GM21515 (cell line): Measurements from ENCODE around the gene LTBP3.
"Not testable (repeated sequence)": the region's sequence is repeated elsewhere in the genome, so short reads cannot be mapped to it uniquely, and the experiment has no call there.

Experiments used
- ATAC-seq: cut with Tn5 transposase; IDR thresholded peaks from one replicate; pipeline ENCODE4 v1.9.1; 2021; ENCODE audit not compliant: unreplicated experiment

LTBP3 gene

DNA sequence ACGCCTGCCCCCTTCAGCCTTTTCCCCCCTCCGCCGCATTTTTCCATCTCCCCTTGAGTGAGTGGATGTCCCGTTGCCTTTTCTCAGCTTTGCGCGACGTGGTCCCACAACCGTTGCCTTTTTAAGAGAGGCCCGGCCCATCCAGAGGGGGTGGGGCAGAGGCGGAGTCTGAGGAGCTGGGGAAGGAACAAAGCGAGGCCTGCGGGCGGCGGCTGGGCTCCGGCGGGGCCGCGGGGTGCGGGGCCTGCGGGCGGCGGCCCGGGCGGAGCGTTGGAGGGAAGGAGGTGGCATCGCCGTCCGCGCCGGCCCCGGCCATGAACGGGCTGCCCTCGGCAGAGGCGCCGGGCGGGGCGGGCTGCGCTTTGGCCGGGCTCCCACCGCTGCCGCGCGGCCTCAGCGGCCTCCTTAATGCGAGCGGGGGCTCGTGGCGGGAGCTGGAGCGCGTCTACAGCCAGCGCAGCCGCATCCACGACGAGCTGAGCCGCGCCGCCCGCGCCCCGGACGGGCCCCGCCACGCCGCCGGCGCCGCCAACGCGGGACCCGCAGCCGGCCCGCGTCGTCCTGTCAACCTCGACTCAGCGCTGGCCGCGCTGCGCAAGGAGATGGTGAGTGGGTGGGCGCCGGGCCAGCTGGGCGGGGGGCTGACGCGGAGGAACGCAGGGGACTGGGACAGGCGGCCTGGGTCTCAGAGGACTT, 14.3 kb upstream of the LTBP3 start, which contains the start of gene FAM89B:
Gene FAM89B, plus strand, starts transcription at position 183 of the 696 bp plus-strand sequence. Its CDS starts 132 bp downstream, at position 315.
- ATAC-seq, result no peak

DNA sequence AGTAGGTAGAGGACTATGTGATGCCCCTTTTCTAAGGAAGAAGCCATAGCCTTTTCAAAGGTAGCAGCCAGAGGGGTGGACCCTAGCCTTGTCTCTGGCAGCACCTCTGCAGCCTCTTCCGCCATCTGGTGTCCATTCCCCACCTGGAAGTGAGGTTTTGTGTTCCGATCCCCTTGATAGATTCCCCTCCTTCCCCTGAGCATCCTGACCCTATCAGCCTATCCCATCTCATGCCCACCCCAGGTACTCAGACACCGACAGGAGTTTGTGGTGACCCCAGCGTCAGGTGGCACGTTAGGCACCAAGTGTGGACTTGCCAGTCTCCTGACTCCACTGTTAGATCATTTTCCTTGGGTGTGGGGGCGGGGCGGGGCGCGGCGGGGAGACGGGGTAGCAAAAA, 13.8 kb upstream of the LTBP3 start:
- no peak for ATAC-seq

DNA sequence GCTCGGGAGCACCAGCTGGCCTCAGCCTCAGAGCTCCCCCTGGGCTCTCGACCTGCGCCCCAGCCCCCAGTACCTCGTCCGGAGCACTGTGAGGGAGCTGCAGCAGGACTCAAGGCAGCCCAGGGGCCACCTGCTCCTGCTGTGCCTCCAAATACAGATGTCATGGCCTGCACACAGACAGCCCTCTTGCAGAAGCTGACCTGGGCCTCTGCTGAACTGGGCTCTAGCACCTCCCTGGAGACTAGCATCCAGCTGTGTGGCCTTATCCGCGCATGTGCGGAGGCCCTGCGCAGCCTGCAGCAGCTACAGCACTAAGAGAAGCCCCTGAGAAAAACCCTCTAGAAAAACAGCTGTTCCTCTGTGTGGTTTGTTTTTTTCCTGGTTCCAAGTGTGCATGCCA, 13.3 kb upstream of the LTBP3 start:
- no peak for ATAC-seq

DNA sequence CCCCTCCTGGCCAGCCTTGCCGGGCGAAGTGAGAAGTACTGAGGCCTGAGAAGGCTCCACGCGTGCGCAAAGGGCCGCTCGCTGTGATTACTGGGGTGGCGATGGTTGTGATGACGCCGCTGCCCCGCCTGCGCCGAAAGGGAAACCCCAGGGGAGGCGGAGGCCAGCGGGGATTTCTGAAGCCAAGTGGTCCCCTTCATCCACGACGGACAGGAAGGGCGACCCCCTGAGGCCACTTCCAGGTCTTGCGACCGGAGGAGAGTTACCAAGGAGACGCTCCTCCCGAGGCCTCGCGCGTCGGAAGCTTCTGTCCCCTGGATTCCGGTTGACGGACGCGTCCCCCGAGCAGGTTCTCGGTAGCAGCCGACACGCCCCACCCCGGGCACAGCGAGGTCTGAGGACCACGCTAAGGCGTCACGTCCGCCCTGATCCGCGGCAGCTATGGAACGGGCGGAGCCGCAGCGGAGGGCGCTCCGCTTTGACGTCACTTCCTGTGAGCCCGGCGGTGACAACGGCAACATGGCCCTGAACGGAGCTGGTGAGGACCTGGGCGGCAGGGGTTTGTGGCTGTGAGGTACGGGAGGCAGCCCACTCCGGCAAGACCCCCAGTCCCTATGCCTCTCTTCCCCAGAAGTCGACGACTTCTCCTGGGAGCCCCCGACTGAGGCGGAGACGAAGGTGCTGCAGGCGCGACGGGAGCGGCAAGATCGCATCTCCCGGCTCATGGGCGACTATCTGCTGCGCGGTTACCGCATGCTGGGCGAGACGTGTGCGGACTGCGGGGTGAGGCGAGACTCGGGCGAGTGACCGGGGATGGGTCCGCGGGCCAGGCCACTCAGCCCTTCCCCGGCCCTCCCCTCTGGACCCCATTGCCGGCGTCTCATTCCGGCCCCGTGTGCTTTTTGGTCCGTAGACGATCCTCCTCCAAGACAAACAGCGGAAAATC, 12.1 kb upstream of the LTBP3 start, which contains the start of gene ZNRD2:
Gene ZNRD2, plus strand, starts transcription at position 505 of the 946 bp plus-strand sequence. Its CDS starts 15 bp downstream, at position 520.
- ATAC-seq, result peak; percentile 56

DNA sequence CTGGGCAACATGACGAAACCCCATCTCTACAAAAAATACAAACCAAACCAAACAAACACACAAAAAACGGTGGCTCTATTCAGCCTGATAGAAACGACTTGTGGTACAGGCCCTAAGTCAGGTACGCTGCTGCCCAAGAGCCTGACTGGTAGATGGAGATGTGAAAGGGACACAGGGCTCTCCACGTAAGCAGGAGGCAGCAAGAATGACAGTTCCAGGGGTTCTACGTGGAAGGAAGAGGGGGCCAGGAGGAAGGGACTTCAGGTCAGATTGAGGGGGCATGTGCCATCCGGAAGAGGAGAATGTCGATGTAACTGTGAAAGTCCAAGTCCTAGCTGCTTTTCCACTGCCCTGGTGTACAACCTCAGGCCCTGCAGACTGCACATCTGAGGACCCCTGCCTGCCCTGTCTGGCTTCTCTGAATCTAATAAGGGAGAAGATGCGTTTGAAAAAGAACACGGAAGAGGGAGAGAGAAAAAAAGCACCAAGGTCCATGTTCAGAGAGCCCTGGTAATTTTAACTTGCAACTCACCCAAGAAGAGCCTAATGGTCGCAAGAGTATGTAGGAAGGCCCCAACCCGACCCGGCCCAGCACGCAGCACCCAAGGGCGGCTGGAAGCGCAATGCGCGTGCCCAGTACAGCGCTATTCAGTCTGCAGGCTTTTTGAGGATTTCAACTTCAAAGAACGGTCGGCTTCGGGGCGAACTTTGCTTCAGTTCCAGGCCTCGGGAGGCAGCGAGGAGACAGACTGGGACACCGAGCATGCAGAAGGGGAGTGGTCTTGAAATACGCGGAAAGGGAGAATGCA, 11.2 kb upstream of the LTBP3 start:
- no peak for ATAC-seq

DNA sequence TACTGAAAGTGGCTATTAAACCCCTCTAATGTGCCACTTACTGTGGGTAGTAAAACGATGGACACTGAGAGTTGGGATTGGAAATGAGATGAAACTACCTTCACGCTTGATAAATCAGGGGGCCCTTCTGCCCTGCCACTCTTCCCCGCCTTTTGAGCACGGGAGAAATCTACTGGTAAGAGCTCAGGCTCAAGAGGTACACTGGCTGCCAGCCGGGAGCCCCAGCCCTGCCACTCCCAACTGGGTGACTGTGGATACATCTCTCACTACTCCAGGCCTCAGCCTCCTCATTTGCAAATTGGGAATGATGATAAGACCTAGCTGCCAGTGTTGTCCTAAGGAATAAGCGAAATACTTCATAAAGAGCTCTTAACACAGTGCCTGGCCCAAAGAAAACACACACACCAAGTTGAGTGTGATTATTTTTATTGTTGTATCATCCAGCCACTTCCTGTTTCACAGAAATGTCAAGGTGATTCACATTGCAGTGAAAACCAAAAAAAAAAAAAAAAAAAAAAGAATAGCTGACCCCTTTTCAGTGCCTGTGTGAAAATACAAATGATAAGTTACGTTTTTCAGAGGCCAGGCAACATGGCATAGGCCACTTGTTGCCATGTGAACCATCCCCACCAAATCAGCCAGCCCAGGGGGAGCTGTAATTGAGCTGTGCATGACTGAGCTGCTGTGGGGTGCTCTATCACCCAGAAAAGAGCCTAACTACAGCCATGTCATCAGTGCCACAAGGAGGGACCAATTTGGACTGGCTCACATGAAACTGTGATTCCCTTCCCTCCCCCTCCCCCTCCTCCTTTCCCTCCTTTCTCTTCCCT, 7.7 kb upstream of the LTBP3 start:
- no peak for ATAC-seq

DNA sequence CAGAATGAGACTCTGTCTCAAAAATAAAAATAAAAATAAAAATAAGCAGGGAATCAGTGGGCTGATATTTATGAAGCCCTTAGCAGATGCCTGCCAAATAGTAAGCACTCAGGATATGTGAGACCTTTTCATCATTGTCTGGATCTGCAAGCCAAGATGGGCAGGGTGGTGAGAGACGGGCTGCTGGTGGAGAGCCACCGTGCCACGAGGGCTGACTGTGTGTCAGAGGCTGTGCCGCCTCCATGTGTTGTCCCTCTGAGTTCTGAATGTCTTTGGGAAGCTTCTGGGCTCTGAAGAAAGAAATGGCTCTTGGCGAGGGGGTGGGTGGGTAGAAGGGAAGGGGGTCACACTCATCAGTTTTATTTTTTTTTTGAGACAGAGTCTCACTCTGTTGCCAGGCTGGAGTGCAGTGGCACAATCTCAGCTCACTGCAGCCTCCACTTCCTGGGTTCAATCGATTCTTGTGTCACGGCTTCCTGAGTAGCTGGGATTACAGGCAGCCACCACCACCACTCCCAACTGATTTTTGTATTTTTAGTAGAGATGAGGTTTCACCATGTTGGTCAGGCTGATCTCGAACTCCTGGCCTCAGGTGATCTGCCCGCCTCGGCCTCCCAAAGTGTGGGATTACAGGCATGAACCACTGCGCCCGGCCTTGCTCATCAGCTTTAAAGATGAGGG, 6.9 kb upstream of the LTBP3 start:
- ATAC-seq, result not testable (repeated sequence)

DNA sequence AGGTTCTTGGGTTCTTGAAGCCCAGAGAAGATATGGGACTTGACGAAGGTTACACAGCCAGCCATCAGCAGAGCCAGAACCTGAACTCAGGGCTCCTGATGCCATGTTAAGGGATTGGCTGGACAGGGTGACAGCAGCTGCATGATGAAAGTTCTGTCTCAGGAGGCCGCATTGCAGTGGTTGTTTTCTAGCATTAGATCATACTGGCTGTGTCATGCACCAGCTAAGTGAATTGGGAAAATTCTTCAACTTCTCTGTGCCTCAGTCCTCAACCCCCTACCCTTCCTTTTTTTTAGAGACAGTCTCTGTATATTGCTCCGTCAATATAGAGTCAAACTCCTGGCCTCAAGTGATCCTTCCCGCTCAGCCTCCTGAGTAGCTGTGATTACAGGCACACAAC, 5.4 kb upstream of the LTBP3 start:
- no peak for ATAC-seq

DNA sequence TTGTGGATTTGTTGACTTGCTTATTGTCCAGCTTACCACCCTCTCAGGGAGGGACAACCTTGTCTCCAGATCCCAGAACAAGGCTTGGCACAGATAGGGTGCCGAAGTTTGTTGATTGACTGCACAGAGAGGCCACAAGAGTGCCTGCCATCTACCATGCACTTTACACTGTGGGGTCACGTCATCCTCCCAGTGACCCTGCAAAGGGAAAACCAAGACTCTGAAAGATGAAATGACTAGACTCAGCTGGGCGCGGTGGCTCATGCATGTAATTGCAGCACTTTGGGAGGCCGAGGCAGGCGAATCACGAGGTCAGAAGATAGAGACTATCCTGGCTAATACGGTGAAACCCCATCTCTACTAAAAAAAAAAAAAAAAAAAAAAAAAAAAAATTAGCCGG, 4.6 kb upstream of the LTBP3 start:
- ATAC-seq, result no peak

DNA sequence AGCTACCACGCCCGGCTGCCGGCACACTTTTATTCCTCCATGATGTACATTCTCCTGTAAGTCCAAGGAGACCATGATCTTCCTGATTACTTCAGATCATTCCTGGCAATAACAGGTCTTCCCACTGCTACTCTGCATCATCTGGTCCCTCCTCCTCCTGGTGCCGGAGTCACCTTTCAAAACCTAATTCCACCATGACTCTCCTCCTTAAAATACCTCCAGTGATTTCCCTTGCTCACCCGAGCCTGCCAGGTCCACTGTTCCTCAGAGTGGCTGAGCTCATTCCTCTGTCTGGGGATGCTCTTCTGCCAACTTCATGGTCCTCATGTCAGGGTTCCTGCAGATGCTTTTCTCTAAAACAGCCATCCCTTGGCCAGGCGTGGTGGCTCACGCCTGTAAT, 3.9 kb upstream of the LTBP3 start:
- ATAC-seq, result no peak

DNA sequence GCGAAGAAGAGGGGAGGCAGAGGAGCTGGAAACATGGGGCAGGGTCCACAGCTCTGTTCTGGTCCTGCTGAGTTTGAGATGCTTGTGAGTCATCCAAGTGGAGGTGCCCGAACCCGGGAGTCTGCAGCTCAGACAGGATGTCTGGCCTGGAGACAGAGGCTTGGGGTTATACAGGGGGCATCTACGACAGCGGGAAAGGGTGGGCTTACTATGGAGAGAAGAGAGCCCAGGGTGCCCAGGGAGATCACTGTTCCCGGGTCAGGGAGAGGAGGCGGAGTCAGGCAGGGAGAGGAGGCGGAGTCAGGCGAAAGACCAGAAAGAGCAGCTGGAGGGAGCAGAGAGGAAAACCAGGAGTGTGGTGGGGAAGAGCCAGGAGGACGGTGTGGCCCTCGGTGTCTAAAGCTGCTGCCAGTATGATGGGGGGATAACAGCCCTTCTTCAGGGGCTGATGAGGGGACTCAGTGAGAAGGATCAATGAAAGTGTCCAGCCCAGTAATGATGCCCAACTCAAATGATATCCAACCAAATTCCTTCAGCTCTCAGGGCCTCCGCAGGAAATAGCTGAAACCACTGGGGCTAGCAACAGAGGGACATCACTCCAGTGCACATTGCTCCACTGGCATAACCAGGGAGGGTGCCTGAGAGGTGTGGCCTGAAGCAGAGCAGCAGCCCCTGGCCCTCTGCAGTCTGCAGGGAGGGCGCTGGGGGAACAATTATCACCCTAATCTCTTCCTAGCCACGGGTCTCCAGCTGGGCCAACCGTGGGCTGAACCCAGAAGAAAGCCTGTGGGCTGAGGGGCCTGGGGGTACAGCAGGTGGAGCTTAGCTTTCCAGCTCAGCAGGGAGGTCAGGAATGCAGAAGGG, 2.6 kb upstream of the LTBP3 start:
- ATAC-seq, result no peak

DNA sequence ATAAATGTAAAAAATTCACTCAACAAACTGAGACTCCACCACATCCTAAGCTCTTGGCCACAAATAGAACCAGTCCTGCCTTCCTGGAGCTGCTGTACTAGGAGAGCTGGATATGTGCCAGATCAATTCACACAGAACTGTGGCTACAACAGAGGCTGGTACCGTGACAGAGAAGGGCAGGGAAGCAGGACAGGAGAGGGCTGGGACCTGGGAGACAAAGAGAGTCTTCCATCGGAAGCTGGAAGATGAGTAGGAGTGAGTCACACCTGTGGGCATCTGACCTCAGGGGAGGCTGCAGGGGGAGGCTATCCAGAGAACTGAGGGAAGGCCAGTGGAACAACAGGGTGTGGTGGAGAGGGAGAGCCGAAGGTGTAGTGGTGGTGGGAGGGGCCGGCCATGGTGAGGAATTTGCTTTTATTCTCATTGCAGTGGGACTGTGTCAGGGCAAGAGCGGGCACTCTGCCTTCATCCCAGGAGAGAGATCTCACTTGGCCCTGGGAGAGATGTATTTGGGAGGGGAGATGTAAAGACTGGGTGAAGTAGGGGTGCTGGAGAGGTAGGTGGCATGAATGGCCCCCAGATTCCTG, 1.9 kb upstream of the LTBP3 start:
- ATAC-seq, result no peak

DNA sequence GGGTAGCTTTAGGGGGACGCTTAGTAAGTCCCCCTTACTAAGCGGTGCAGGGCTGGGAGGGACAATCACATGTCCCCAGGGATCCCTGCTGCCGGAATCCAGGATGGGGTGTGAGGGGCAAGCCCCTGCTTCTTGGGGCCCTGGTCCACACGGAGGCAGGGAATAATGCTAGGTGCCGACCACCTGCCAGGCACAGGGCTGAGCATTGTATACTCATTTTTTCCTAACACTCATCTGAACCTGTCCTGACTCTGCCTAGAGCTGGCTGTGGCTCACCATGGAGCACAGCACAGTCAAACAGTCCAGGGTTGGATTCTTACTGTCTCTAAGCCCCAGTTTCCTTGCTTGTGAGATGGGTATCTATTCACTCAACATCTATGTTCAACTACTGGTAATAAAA, 1.4 kb upstream of the LTBP3 start:
- ATAC-seq, result no peak

DNA sequence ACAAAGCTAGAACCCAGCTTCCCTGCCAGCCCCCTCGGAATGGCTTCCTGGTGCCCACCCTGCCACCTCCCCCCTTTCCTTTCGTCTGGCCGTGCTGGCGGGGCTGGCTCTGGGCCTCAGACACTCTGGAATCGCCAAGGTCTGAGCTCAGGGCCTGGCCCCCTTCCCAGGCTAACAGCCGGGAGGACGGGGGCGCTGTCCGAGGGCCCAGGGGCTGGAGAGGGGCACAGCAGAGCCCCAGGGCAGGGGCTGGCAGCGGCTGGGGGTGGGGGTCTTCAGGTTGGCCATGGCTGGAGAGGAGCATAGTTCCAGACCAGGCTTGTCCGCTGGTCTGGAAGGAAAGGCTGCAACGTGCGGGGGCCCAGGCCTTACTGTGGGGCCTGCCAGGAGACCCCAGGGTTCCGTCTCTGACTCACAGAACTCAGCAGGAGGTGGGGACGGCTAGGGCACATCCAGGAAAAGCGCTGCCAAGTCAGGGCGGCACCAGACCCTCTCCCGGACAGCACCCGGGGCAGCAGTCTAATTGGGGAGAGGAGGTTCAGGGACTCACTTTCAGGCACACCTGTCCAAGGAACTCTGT, 861 bp upstream of the LTBP3 start:
- ATAC-seq, result no peak

DNA sequence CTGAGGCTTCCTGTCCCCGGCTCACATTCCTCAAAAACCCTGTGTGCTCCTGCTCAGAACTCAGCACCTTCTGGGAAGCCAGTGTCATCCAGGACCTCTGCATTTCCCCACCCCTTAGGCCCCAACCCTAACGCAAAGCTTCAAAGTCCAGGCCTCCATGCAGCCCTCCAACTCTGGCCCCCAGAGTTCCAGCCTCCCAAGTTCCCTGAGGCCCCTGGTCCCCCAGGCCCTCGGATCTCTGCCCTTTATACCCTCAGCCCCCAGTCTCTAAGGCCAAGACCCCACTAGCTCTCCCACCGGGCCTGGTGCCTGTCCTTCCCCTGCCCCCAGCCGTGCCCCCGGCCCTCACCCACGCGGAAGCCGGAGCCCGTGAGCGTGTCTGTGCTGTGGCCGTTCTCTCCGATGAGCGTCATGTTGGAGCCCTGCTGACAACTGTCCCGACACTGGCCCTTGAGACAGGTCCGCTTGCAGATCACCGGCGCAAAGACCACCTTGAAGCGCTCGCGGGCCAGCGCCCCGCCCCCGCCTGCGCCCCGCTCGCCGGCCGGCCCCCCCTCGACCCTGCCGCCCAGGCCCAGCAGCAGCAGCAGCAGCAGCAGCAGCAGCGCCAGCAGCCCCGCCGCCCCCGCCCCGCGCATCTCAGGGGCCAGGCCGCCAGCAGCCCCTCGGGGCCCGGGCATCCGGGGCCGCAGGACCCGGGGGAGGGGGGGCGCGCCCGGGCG, 718 bp downstream of the LTBP3 start:
- ATAC-seq, result no peak

DNA sequence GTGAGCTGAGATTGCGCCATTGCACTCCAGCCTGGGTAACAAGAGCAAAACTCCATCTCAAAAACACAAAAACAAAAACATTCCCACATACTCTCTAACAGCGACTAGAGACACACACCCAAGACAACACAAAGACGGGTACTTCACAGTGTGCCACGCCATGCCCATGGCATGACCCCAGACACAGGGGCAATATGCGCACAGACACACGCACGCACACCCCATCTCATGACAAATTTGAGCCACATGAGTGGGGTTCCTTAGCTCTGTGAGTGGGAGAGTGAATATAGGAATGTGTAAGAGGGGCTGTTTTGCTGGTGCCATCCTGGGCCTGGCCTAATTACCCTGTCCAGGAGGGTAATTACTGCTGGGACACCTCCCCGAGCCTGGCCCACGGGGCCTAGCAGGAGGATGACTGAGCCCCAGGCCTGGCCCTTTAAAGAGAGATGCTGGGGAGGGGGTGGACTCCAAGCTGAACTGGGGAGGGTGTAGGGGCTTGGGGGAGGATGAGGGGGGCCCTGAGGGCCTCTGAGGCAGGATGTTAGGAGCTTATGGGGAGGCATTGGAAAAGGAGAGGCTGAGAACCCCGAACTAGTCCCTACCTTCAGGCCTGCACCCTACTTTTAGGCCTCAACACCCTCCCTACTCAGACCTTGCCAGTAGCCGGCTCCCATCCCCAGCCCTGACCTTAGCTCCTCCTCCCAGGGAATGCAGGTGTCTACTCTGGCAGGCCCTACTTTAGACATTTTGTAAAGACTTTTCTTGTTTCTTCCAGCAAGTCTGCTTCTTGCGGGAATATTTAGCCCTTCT, 1.5 kb downstream of the LTBP3 start:
- no peak for ATAC-seq
